GM18502 (cell line): ENCODE results near the gene CNOT1.
"Not testable (repeated sequence)": the region's sequence is repeated elsewhere in the genome, so short reads cannot be mapped to it uniquely, and the experiment has no call there.

ENCODE experiments used
- ATAC-seq: cut with Tn5 transposase; IDR thresholded peaks from one replicate; pipeline ENCODE4 v1.9.1; 2021; ENCODE audit warnings: mild to moderate bottlenecking; ENCODE audit not compliant: unreplicated experiment, poor library complexity

Gene CNOT1

GRCh38 chr16:58492066-58492465 is 137.6 kb downstream of the CNOT1 start:
- no peak for ATAC-seq

- not testable (repeated sequence) for ATAC-seq
Observed at GRCh38 chr16:58490539-58490938, 139.1 kb downstream of the CNOT1 start.

GRCh38 chr16:58490065-58490464 is 139.6 kb downstream of the CNOT1 start:
- ATAC-seq: no peak

GRCh38 chr16:58488531-58488930 is 141.1 kb downstream of the CNOT1 start:
- ATAC-seq: no peak

- ATAC-seq: peak; percentile 76
Observed at GRCh38 chr16:58487566-58488351, 141.9 kb downstream of the CNOT1 start.

GRCh38 chr16:58485184-58485887 is 144.3 kb downstream of the CNOT1 start:
- ATAC-seq: no peak

GRCh38 chr16:58481931-58482330 is 147.7 kb downstream of the CNOT1 start:
- no peak for ATAC-seq

- no peak for ATAC-seq
Observed at GRCh38 chr16:58481226-58481869, 148.3 kb downstream of the CNOT1 start.

- no peak for ATAC-seq
Observed at GRCh38 chr16:58478427-58478826, 151.2 kb downstream of the CNOT1 start.

GRCh38 chr16:58476791-58477190 is 152.8 kb downstream of the CNOT1 start:
- no peak for ATAC-seq

GRCh38 chr16:58475091-58475619 is 154.5 kb downstream of the CNOT1 start:
- no peak for ATAC-seq

GRCh38 chr16:58474296-58474695 is 155.3 kb downstream of the CNOT1 start:
- ATAC-seq: no peak

- ATAC-seq: no peak
Observed at GRCh38 chr16:58472827-58473226, 156.8 kb downstream of the CNOT1 start.

- ATAC-seq: no peak
Observed at GRCh38 chr16:58472266-58472665, 157.4 kb downstream of the CNOT1 start.

- ATAC-seq: no peak
Observed at GRCh38 chr16:58471209-58471975, 158.2 kb downstream of the CNOT1 start.
